Peyer's patch (tissue), 4 donors: ENCODE measurements around the gene CDC25B.
"Not testable (repeated sequence)": the region's sequence is repeated elsewhere in the genome, so short reads cannot be mapped to it uniquely, and the experiment has no call there.

Experiments used
- POLR2A ChIP-seq, 2 donors: fragments of 450-650 bp; IDR thresholded peaks; one replicate each; pipeline ENCODE4 v1.5.1; 2017; ENCODE audit warnings: antibody characterized with exemption in 2 of 2, mild to moderate bottlenecking in 2 of 2, moderate library complexity in 2 of 2
- TF ChIP-seq, protein P1 (sequence below), 6 experiments: fragments of 450-650 bp in 4 of 6; fragments of 200-600 bp in 2 of 6; sonication (generic) in 1 of 6; IDR thresholded peaks; one replicate each; pipeline ENCODE4 v1.5.1; 2017 to 2019; ENCODE audit warnings: antibody characterized with exemption in 6 of 6, mild to moderate bottlenecking in 3 of 6, moderate library complexity in 1 of 6

DNA sequence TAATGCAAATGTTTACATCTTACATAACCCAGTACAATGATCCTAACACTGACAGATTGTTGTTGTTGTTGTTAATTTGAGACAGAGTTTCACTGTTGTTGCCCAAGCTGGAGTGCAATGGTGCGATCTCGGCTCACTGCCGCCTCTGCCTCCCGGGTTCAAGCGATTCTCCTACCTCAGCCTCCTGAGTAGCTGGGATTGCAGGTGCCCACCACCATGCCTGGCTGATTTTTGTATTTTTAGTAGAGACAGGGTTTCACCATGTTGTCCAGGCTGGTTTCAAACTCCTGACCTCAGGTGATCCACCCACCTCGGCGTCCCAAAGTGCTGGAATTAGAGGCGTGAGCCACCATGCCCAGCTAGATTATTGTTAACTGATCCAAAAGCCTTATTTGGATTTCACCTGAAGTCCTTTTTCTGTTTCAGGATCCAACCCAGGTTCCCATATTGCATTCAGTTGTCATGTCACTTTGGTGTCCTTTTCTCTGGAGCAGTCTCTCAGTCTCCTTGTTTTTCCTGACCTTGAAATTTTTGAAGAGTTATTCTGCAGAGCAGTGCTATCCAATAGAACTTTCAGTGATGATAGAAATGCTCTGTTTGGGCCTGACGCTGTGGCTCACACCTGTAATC lies 48.0 kb downstream of the CDC25B start:
- TF ChIP-seq, protein P1, sequence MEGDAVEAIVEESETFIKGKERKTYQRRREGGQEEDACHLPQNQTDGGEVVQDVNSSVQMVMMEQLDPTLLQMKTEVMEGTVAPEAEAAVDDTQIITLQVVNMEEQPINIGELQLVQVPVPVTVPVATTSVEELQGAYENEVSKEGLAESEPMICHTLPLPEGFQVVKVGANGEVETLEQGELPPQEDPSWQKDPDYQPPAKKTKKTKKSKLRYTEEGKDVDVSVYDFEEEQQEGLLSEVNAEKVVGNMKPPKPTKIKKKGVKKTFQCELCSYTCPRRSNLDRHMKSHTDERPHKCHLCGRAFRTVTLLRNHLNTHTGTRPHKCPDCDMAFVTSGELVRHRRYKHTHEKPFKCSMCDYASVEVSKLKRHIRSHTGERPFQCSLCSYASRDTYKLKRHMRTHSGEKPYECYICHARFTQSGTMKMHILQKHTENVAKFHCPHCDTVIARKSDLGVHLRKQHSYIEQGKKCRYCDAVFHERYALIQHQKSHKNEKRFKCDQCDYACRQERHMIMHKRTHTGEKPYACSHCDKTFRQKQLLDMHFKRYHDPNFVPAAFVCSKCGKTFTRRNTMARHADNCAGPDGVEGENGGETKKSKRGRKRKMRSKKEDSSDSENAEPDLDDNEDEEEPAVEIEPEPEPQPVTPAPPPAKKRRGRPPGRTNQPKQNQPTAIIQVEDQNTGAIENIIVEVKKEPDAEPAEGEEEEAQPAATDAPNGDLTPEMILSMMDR (IDR thresholded peaks at IDR 0.05) = not testable (repeated sequence)
- TF ChIP-seq POLR2A (IDR thresholded peaks at IDR 0.05) = not testable (repeated sequence)
